ENCODE data around the gene HINT1. TPM values are rescaled to one million over a fixed set of nuclear protein-coding genes. Genes with fewer than 3 reads are reported as not detected.

HINT1 gene
- 227 and 287 TPM in 2 replicates for total RNA-seq

DNA sequence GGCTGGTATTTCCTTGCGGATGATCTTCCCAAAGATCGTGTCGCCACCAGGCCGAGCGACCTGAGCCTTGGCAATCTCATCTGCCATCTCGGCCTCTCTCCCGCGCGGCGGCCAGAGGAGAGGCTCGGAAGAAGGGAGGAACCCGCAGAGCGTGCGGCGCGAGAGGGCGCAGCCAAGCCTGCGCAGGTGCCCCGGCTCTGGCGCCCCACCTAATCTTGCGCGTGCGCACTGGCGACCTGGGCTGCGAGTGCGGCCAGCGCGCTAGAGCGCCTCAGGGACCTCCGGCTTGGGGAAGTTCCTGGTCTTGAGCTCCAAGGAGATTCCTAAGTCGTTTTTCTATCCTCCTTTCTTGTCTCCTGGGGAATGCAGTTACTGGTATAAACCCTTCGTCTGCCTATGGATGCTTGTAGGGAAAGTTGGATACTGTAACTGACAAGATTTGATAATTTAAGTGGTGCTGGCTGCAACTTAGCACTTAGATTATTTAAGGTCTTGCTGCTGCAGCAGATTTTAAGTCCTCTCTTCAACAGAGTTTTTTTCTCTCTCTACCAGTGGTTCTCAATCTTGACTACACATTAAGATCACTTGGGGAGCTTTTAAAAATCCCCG lies at the start of gene HINT1:
TSS of gene HINT1 (minus strand) at position 138 of the 609 bp plus-strand sequence. CDS start at position 87, 51 bp downstream.

DNA sequence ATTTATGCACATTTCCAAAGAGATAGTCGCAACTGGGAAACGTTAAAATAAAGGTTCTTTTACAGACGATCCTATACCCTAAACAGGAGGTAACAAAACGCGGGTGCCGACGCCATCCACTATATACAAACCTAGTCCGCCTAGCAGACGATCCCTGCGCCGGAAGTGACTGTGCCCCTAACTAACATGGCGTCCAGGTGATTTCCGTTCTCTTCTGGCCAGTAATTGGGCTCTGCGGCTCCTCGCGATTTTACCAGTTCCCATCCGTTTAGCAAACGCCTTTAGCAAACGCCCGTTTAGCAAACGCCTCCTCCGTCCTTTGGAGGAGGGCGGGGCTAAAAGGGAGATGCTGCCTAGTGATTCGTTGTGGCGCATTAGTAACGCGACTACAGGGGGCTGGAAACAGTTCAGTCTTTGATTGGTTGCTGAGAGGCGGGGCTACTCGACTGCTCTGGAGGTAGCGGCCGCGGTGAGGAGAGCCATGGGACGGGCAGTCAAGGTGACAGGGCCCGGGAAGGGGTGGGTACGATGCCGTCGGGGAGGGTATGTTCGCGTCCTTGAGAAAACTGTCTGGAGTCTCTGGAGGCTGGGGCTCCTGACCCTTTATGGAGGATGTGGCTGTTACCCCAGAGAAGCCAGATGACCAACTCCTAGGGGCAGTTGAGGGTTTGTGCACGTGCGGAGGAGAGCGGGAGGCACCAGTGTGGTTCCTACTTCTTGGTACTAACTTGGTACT lies 5.7 kb upstream of the HINT1 start, which contains the start of gene LYRM7:
TSS of gene LYRM7 (plus strand) at position 405 of the 736 bp plus-strand sequence. CDS start at position 482, 77 bp downstream.

Other genes with a start within 250 kb of the HINT1 start
- gene LYRM7, start 5.7 kb upstream of the HINT1 start, total RNA-seq: 3.6 and 5.2 TPM in 2 replicates
- 67.4 and 90.6 TPM in 2 replicates for gene CDC42SE2, start 98.8 kb upstream of the HINT1 start, total RNA-seq

All from dermis lymphatic vessel endothelial cell (primary cell).